ENCODE results near the gene AUTS2. TPM values are rescaled to one million over a fixed set of nuclear protein-coding genes. Genes with fewer than 3 reads are reported as not detected.
A peak's percentile ranks its signal among the peaks of the same experiment; 100 is the strongest.

Gene AUTS2
- total RNA-seq, 1 experiment from 2014 or later = 38.5 TPM

DNA sequence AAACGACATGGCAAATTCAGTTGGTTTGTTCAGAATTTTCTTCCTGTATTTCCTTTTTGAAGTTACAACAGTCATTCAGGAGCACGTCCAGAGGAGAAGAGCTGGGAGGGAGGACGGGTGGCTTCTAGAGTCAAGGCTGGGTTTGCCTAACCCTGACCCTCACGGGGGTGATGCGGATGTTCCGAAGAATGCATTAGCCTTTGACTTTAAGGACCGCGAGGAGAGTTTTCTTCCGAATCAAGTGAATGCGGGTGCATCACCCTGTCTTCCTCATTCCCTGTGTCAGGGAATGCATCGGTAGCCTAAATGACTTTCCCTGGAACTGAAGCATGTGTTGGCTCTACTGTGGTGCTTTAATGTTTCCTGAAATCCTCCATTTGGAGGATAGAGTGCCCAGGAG is 1137.0 kb downstream of the AUTS2 start:
- H3K4me3 ChIP-seq (ENCODE audit: low read length) = no peak overlapping the region
- peaks cover 88% of the 10 kb centered on the region for H3K79me2 ChIP-seq (ENCODE audit: low read length)
- no peak overlapping the region for H2AFZ ChIP-seq (ENCODE audit: low read length)

DNA sequence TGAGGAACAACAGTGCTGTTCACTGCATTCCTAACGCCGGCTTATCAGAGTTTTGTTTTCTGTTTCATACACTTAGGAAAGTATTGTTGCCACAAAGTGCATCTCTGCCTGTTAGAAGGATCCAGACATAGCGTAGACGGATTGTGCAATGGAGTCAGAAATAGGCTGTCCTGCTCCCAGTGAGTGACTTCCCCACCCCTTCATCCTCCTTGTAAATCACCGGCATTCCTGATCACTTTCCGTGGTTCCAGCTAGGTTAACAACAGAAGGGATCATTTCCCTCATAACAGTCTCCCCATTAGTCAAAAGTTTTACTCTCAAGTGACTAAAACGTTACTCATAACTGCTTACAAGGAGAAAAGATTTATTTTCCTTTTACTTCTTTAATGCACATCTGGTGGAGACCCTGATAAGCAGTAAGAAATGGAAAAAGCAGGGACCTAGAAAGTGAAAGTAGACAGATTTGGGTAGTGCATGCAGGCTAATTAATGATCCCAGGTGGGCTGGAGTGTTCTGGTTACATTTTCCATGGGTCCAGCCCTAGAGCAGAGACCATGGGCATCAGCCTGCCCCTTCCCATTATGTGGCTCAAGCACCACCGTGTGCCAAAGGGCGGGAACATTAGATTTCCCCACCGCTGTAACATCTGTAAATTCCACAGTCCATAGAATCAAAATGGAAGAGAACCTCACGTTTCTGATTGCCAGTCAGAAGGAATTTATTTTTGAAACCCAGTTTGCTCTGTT is 1138.6 kb downstream of the AUTS2 start:
- no peak overlapping the region for H2AFZ ChIP-seq (ENCODE audit: low read length)
- no peaks in the 10 kb centered on the region for H3K27me3 ChIP-seq (ENCODE audit: low read length)
- no peaks in the 10 kb centered on the region for H3K9me2 ChIP-seq (replicated peaks; ENCODE audit: insufficient read depth, low read length)
- H3K36me3 ChIP-seq (ENCODE audit: insufficient read depth, low read length) = no peaks in the 10 kb centered on the region
- no peak for DNase-seq
- H3K4me2 ChIP-seq (ENCODE audit: low read depth, low read length, poor library complexity, severe bottlenecking) = peak overlapping the region; percentile 18
- no peaks in the 10 kb centered on the region for H3K9me3 ChIP-seq (ENCODE audit: low read length)
- peaks cover 78% of the 10 kb centered on the region for H3K79me2 ChIP-seq (ENCODE audit: low read length)
- no peak overlapping the region for H3K4me3 ChIP-seq (ENCODE audit: low read length)
- H3K27ac ChIP-seq (ENCODE audit: low read length) = no peak overlapping the region
- no peak overlapping the region for H3K9ac ChIP-seq (ENCODE audit: low read length)
- peaks cover 73% of the 10 kb centered on the region for H3K4me1 ChIP-seq (ENCODE audit: low read length)
- H4K20me1 ChIP-seq (ENCODE audit: insufficient read depth, low read depth, low read length) = no peaks in the 10 kb centered on the region

More for the DNA sequence above, 1137.0 kb downstream of the AUTS2 start:
- peak overlapping the region; percentile 14 for H3K4me2 ChIP-seq (ENCODE audit: low read depth, low read length, poor library complexity, severe bottlenecking)
- H3K36me3 ChIP-seq (ENCODE audit: insufficient read depth, low read length) = 0 out of 2 replicates have a peak, but pooled peaks cover 2% of the 10 kb centered on the region
- no peak overlapping the region for H3K9ac ChIP-seq (ENCODE audit: low read length)
- no peaks in the 10 kb centered on the region for H3K9me2 ChIP-seq (replicated peaks; ENCODE audit: insufficient read depth, low read length)
- no peak overlapping the region for H3K27ac ChIP-seq (ENCODE audit: low read length)
- no peaks in the 10 kb centered on the region for H3K9me3 ChIP-seq (ENCODE audit: low read length)
- no peaks in the 10 kb centered on the region for H3K27me3 ChIP-seq (ENCODE audit: low read length)
- peaks cover 76% of the 10 kb centered on the region for H3K4me1 ChIP-seq (ENCODE audit: low read length)
- H4K20me1 ChIP-seq (ENCODE audit: insufficient read depth, low read depth, low read length) = no peaks in the 10 kb centered on the region; the same call in 1 of the 2 replicates
- DNase-seq = no peak

DNA sequence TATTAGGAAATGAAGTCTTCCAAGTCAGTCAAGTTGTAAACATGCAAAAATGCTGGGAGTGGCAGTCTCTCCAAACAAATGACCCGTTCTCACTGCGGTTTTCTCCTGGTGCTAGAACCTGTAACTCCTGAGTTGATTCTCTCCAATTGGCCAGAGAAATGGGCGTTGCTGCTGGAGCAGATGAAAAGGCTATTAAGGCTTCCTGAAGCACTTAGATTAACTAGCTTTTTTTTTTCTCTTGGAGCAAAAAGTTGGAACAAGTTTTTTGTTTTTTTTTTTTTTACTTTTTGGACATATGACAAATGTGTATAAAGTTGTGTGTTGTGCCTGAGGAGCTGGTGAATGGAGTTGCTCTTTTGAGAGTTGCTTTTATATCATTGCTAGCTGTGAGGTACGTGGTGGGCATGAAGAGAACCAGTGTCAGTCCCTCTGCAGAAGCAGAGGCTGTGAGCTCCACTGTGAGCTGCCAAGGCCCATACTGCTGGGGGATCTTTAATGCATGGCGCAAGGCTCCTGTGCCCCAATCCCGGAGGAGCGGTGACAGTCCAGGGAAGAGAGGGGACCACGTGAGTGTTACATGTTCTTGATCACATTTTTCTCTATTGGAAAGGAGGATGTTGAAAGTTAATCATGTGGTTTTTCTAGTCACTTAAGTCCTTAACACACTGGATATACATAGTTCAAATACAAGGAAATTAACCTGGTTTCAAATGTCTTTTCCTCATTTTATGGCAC is 1140.0 kb downstream of the AUTS2 start:
- H3K9me2 ChIP-seq (replicated peaks; ENCODE audit: insufficient read depth, low read length) = no peaks in the 10 kb centered on the region
- peaks cover 60% of the 10 kb centered on the region for H3K4me1 ChIP-seq (ENCODE audit: low read length)
- no peaks in the 10 kb centered on the region for H4K20me1 ChIP-seq (ENCODE audit: insufficient read depth, low read depth, low read length)
- peak overlapping the region; percentile 4; the same call in 1 of the 2 replicates for H3K27ac ChIP-seq (ENCODE audit: low read length)
- no peak overlapping the region for H3K9ac ChIP-seq (ENCODE audit: low read length)
- DNase-seq = no peak
- H3K79me2 ChIP-seq (ENCODE audit: low read length) = peaks cover 69% of the 10 kb centered on the region
- H2AFZ ChIP-seq (ENCODE audit: low read length) = no peak overlapping the region
- H3K36me3 ChIP-seq (ENCODE audit: insufficient read depth, low read length) = no peaks in the 10 kb centered on the region
- H3K9me3 ChIP-seq (ENCODE audit: low read length) = no peaks in the 10 kb centered on the region
- no peak overlapping the region for H3K4me2 ChIP-seq (ENCODE audit: low read depth, low read length, poor library complexity, severe bottlenecking)
- H3K4me3 ChIP-seq (ENCODE audit: low read length) = no peak overlapping the region
- no peaks in the 10 kb centered on the region for H3K27me3 ChIP-seq (ENCODE audit: low read length)

GRCh38 chr7:70739646-70740210 is 1141.5 kb downstream of the AUTS2 start:
- H4K20me1 ChIP-seq (ENCODE audit: insufficient read depth, low read depth, low read length) = no peaks in the 10 kb centered on the region

DNA sequence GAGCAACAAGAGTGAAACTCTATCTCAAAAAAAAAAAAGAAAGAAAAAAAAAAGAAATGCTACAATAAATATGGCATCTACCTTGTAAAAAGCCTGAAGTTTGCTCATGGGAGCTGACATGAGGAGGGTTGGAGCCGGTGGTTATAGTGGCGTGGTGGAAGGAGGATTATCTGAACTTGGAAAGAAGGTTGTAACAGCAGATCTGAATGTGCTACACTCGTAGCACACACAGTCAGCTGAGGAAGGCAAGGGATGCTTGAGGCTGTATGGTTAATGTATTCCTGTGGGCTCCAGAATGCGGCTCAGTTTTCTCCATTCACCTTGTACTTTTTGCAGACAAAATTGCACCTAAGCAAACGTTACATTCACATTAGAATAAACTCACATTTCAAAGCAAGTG is 1143.4 kb downstream of the AUTS2 start:
- Histone ChIP-seq H4K20me1 (ENCODE audit: insufficient read depth, low read depth, low read length) (no peaks in the 10 kb centered on the region), H3K9ac (ENCODE audit: low read length) (no peak overlapping the region), H3K9me2 (replicated peaks; ENCODE audit: insufficient read depth, low read length) (no peaks in the 10 kb centered on the region), H3K4me1 (ENCODE audit: low read length) (peaks cover 36% of the 10 kb centered on the region), H3K36me3 (ENCODE audit: insufficient read depth, low read length) (no peaks in the 10 kb centered on the region), H3K79me2 (ENCODE audit: low read length) (peaks cover 71% of the 10 kb centered on the region), H2AFZ (ENCODE audit: low read length) (no peak overlapping the region), H3K27me3 (ENCODE audit: low read length) (no peaks in the 10 kb centered on the region), H3K4me2 (ENCODE audit: low read depth, low read length, poor library complexity, severe bottlenecking) (no peak overlapping the region), H3K4me3 (ENCODE audit: low read length) (no peak overlapping the region), H3K27ac (ENCODE audit: low read length) (no peak overlapping the region), H3K9me3 (ENCODE audit: low read length) (no peaks in the 10 kb centered on the region)
- no peak for DNase-seq

More at GRCh38 chr7:70739646-70740210, 1141.5 kb downstream of the AUTS2 start:
- Histone ChIP-seq H3K27me3 (ENCODE audit: low read length) (no peaks in the 10 kb centered on the region), H3K27ac (ENCODE audit: low read length) (peak overlapping the region; percentile 13), H3K79me2 (ENCODE audit: low read length) (peaks cover 71% of the 10 kb centered on the region), H3K9me3 (ENCODE audit: low read length) (no peaks in the 10 kb centered on the region), H3K9me2 (replicated peaks; ENCODE audit: insufficient read depth, low read length) (no peaks in the 10 kb centered on the region), H2AFZ (ENCODE audit: low read length) (no peak overlapping the region), H3K36me3 (ENCODE audit: insufficient read depth, low read length) (no peaks in the 10 kb centered on the region), H3K4me1 (ENCODE audit: low read length) (peaks cover 55% of the 10 kb centered on the region), H3K4me3 (ENCODE audit: low read length) (no peak overlapping the region), H3K4me2 (ENCODE audit: low read depth, low read length, poor library complexity, severe bottlenecking) (peak overlapping the region; percentile 41), H3K9ac (ENCODE audit: low read length) (peak overlapping the region; percentile 15; the same call in 1 of the 2 replicates)
- peak; percentile 70 for DNase-seq

- Histone ChIP-seq H2AFZ (ENCODE audit: low read length) (no peak overlapping the region), H4K20me1 (ENCODE audit: insufficient read depth, low read depth, low read length) (0 out of 2 replicates have a peak, but pooled peaks cover 6% of the 10 kb centered on the region), H3K4me1 (ENCODE audit: low read length) (peaks cover 15% of the 10 kb centered on the region), H3K9me3 (ENCODE audit: low read length) (no peaks in the 10 kb centered on the region), H3K36me3 (ENCODE audit: insufficient read depth, low read length) (no peaks in the 10 kb centered on the region), H3K4me3 (ENCODE audit: low read length) (no peak overlapping the region), H3K27me3 (ENCODE audit: low read length) (no peaks in the 10 kb centered on the region), H3K4me2 (ENCODE audit: low read depth, low read length, poor library complexity, severe bottlenecking) (no peak overlapping the region), H3K79me2 (ENCODE audit: low read length) (peaks cover 67% of the 10 kb centered on the region), H3K27ac (ENCODE audit: low read length) (no peak overlapping the region), H3K9me2 (replicated peaks; ENCODE audit: insufficient read depth, low read length) (no peaks in the 10 kb centered on the region), H3K9ac (ENCODE audit: low read length) (no peak overlapping the region)
- DNase-seq = no peak
Observed at GRCh38 chr7:70743531-70744325, 1145.5 kb downstream of the AUTS2 start.

GRCh38 chr7:70744492-70744891 is 1146.2 kb downstream of the AUTS2 start:
- no peak overlapping the region for H3K4me3 ChIP-seq (ENCODE audit: low read length)
- H4K20me1 ChIP-seq (ENCODE audit: insufficient read depth, low read depth, low read length) = peaks cover 14% of the 10 kb centered on the region; the same call in 1 of the 2 replicates

More at GRCh38 chr7:70744492-70744891, 1146.2 kb downstream of the AUTS2 start:
- Histone ChIP-seq H3K4me1 (ENCODE audit: low read length) (peaks cover 8% of the 10 kb centered on the region), H3K9ac (ENCODE audit: low read length) (no peak overlapping the region), H3K9me2 (replicated peaks; ENCODE audit: insufficient read depth, low read length) (no peaks in the 10 kb centered on the region), H3K79me2 (ENCODE audit: low read length) (peaks cover 67% of the 10 kb centered on the region), H3K27me3 (ENCODE audit: low read length) (no peaks in the 10 kb centered on the region), H2AFZ (ENCODE audit: low read length) (no peak overlapping the region), H3K27ac (ENCODE audit: low read length) (no peak overlapping the region), H3K36me3 (ENCODE audit: insufficient read depth, low read length) (no peaks in the 10 kb centered on the region), H3K4me2 (ENCODE audit: low read depth, low read length, poor library complexity, severe bottlenecking) (no peak overlapping the region), H3K9me3 (ENCODE audit: low read length) (no peaks in the 10 kb centered on the region)
- no peak for DNase-seq

All from Karpas-422 (cell line).